Left ventricle myocardium inferior (tissue), 1 donor: ENCODE results near the gene GRID1. TPM values are rescaled to one million over a fixed set of nuclear protein-coding genes. Genes with fewer than 3 reads are reported as not detected.

Experiments used
- DNase-seq: peaks from one replicate; pipeline ENCODE4 v3.0.0-alpha.2; 2020
- H3K27ac ChIP-seq: fragments of 200-600 bp; replicated peaks from 2 replicates; pipeline ENCODE4 v1.8.0; 2021
- H3K27me3 ChIP-seq: fragments of 200-600 bp; 2 replicates; pipeline ENCODE4 v1.8.0; 2021; ENCODE audit warnings: low read depth
- H3K36me3 ChIP-seq: fragments of 200-600 bp; 2 replicates; pipeline ENCODE4 v1.8.0; 2021
- H3K4me1 ChIP-seq: fragments of 200-600 bp; 2 replicates; pipeline ENCODE4 v1.8.0; 2021
- H3K4me3 ChIP-seq: fragments of 200-600 bp; 2 replicates; pipeline ENCODE4 v1.8.0; 2021; ENCODE audit warnings: mild to moderate bottlenecking, moderate library complexity
- H3K9me3 ChIP-seq: fragments of 200-600 bp; replicated peaks from 2 replicates; pipeline ENCODE4 v1.8.0; 2021
- CTCF ChIP-seq: fragments of 200-600 bp; IDR thresholded peaks from 2 replicates; pipeline ENCODE4 v1.8.0; 2021; ENCODE audit warnings: antibody characterized with exemption, mild to moderate bottlenecking, borderline replicate concordance
- intact Hi-C: fragments of 100-400 bp; cut with micrococcal nuclease; formaldehyde crosslinking; loops from one replicate; pipeline ENCODE4 v1.11.0; 2022
- total RNA-seq: library from RNA; stranded (reverse); fragmentation: NEBNext Ultra II Directional; extraction: Animal tissue kit (Norgen Biotek cat#: 25700); gene quantifications from one replicate; pipeline ENCODE4 v1.2.1, GENCODE V29; 2021
- donor health status: DM: no; HTN: yes; CAD: no; lungs with severe emphysema.

Gene GRID1
- total RNA-seq, 1 donor from 2014 or later = 1.6 TPM

- DNase-seq = no peak
- Histone ChIP-seq H3K36me3 (no peaks in the 10 kb centered on the region), H3K27me3 (peaks cover 18% of the 10 kb centered on the region), H3K9me3 (no peaks in the 10 kb centered on the region), H3K27ac (no peak overlapping the region), H3K4me3 (no peak overlapping the region), H3K4me1 (peaks cover 12% of the 10 kb centered on the region)
- TF ChIP-seq CTCF = no peak
- intact Hi-C loops = no loop called here
Measured at GRCh38 chr10:85915245-85915846, 451.2 kb downstream of the GRID1 start.

- no peak for TF ChIP-seq CTCF
Measured at GRCh38 chr10:85914720-85915119, 451.9 kb downstream of the GRID1 start.

GRCh38 chr10:85908462-85908861 is 458.1 kb downstream of the GRID1 start:
- H3K27ac ChIP-seq = no peak overlapping the region
- intact Hi-C loops = no loop called here
- no peaks in the 10 kb centered on the region for H3K9me3 ChIP-seq
- no peaks in the 10 kb centered on the region for H3K4me1 ChIP-seq
- H3K36me3 ChIP-seq = no peaks in the 10 kb centered on the region
- no peak for DNase-seq
- no peak for TF ChIP-seq CTCF
- H3K4me3 ChIP-seq = no peak overlapping the region
- no peaks in the 10 kb centered on the region for H3K27me3 ChIP-seq

More at GRCh38 chr10:85914720-85915119, 451.9 kb downstream of the GRID1 start:
- Histone ChIP-seq H3K9me3 (no peaks in the 10 kb centered on the region), H3K4me3 (no peak overlapping the region), H3K27ac (no peak overlapping the region), H3K36me3 (no peaks in the 10 kb centered on the region), H3K27me3 (peaks cover 18% of the 10 kb centered on the region), H3K4me1 (peaks cover 12% of the 10 kb centered on the region)
- DNase-seq = no peak
- intact Hi-C loops = no loop called here

- Histone ChIP-seq H3K27me3 (no peaks in the 10 kb centered on the region), H3K9me3 (no peaks in the 10 kb centered on the region), H3K4me1 (no peaks in the 10 kb centered on the region), H3K36me3 (no peaks in the 10 kb centered on the region), H3K27ac (no peak overlapping the region), H3K4me3 (no peak overlapping the region)
- no peak for DNase-seq
- intact Hi-C loops = no loop called here
- no peak for TF ChIP-seq CTCF
Measured at GRCh38 chr10:85902051-85902450, 464.5 kb downstream of the GRID1 start.

- no peak for TF ChIP-seq CTCF
- Histone ChIP-seq H3K4me3 (no peak overlapping the region), H3K36me3 (no peaks in the 10 kb centered on the region), H3K9me3 (no peaks in the 10 kb centered on the region), H3K27ac (no peak overlapping the region), H3K27me3 (no peaks in the 10 kb centered on the region), H3K4me1 (no peaks in the 10 kb centered on the region)
- intact Hi-C loops = no loop called here
- no peak for DNase-seq
Measured at GRCh38 chr10:85901599-85901998, 465.0 kb downstream of the GRID1 start.

GRCh38 chr10:85900487-85900886 is 466.1 kb downstream of the GRID1 start:
- Histone ChIP-seq H3K9me3 (no peaks in the 10 kb centered on the region), H3K4me3 (no peak overlapping the region), H3K27ac (no peak overlapping the region), H3K36me3 (no peaks in the 10 kb centered on the region), H3K27me3 (no peaks in the 10 kb centered on the region), H3K4me1 (no peaks in the 10 kb centered on the region)
- intact Hi-C loops = no loop called here
- DNase-seq = no peak
- TF ChIP-seq CTCF = no peak
